Measurements from ENCODE around the gene NAV2.

DNA sequence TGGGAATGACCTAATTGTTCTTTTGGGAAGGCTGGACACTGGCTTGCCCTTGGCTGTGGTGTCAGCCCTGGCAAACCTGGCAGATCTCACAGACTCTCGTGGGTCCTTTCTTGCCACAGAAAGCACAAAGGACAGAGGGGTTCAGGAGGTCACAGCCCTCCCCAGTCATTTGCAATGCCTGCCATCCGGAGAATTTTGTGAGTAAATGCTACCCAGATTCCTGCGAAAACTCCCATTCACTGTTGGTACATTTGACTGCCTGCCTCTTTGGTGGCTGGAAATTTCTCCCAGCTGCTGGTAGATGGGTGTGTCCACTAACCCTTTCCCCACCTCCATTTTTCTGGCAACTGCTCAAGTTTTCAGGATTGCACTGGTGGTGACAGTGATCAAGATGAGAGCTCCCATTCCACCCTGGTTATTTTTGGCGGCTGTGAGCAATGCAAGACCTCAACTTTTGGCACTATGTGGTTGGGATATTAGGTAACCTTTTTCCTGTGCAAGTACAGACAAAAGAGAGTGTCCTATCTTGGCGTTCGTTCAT, 155.7 kb downstream of the NAV2 start:
- TF ChIP-seq, protein P1, sequence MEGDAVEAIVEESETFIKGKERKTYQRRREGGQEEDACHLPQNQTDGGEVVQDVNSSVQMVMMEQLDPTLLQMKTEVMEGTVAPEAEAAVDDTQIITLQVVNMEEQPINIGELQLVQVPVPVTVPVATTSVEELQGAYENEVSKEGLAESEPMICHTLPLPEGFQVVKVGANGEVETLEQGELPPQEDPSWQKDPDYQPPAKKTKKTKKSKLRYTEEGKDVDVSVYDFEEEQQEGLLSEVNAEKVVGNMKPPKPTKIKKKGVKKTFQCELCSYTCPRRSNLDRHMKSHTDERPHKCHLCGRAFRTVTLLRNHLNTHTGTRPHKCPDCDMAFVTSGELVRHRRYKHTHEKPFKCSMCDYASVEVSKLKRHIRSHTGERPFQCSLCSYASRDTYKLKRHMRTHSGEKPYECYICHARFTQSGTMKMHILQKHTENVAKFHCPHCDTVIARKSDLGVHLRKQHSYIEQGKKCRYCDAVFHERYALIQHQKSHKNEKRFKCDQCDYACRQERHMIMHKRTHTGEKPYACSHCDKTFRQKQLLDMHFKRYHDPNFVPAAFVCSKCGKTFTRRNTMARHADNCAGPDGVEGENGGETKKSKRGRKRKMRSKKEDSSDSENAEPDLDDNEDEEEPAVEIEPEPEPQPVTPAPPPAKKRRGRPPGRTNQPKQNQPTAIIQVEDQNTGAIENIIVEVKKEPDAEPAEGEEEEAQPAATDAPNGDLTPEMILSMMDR (IDR thresholded peaks at IDR 0.05; ENCODE audit: low read length): no peak
- no peak for TF ChIP-seq EZH2phosphoT487 (IDR thresholded peaks at IDR 0.05; ENCODE audit: low read length)
